Naive B cell (primary cell): ENCODE data around the gene ITGAE. TPM values are rescaled to one million over a fixed set of nuclear protein-coding genes. Genes with fewer than 3 reads are reported as not detected.

Experiments used
- ATAC-seq, 2 donors: fragments of 150-1000 bp; cut with Tn5 transposase; 2 replicates each; pipeline ENCODE4 v1.10.0; 2021; ENCODE audit warnings: low read depth in 2 of 2, mild to moderate bottlenecking in 2 of 2, moderate library complexity in 2 of 2
- DNase-seq: peaks from one replicate; pipeline ENCODE4 v3.0.0; 2022
- H3K27ac Mint-ChIP-seq, 6 donors: one replicate each; pipeline ENCODE4 v1.8.0; 2020 to 2022; ENCODE audit warnings: mild to moderate bottlenecking in 6 of 6, mixed read lengths in 6 of 6, moderate library complexity in 5 of 6, inconsistent platforms in 2 of 6
- H3K27me3 Mint-ChIP-seq, 3 donors: one replicate each; pipeline ENCODE4 v1.8.0; 2021 to 2022; ENCODE audit warnings: mixed read lengths in 3 of 3, mild to moderate bottlenecking in 1 of 3
- H3K36me3 Mint-ChIP-seq, 2 donors: one replicate each; pipeline ENCODE4 v1.8.0; 2020 to 2022; ENCODE audit warnings: mixed read lengths in 2 of 2, inconsistent platforms in 1 of 2, mild to moderate bottlenecking in 1 of 2
- H3K4me1 Mint-ChIP-seq, 3 donors: one replicate each; pipeline ENCODE4 v1.8.0; 2020 to 2022; ENCODE audit warnings: mixed read lengths in 3 of 3, inconsistent platforms in 1 of 3, mild to moderate bottlenecking in 1 of 3, moderate library complexity in 1 of 3
- H3K4me3 Mint-ChIP-seq, 8 donors: one replicate each; pipeline ENCODE4 v1.8.0; 2020 to 2022; ENCODE audit warnings: mild to moderate bottlenecking in 8 of 8, mixed read lengths in 8 of 8, moderate library complexity in 8 of 8, inconsistent platforms in 2 of 8
- H3K9me3 Mint-ChIP-seq, 7 donors: one replicate each; pipeline ENCODE4 v1.8.0; 2020 to 2022; ENCODE audit warnings: mixed read lengths in 7 of 7, mild to moderate bottlenecking in 5 of 7, inconsistent platforms in 2 of 7, moderate library complexity in 1 of 7
- polyA plus RNA-seq, 6 donors: library from polyadenylated mRNA; unstranded; fragments of 300-500 nt; fragmentation: Illumina TruSeq; gene quantifications; one replicate each; pipeline ENCODE4 v1.2.3, GENCODE V29; 2021; ENCODE audit warnings: low read depth in 6 of 6

Gene ITGAE
- polyA plus RNA-seq, 6 donors from 2014 or later: 93.9 to 177 (median 158) TPM

GRCh38 chr17:3761036-3761917 lies 39.7 kb downstream of the ITGAE start:
- H3K4me3 Mint-ChIP-seq: peak overlapping the region in 1 of 8 donors; percentile 53
- peaks cover 14 to 21% (median 19%) of the 10 kb centered on the region in 3 donors for H3K4me1 Mint-ChIP-seq
- H3K27me3 Mint-ChIP-seq: peaks cover 4 to 5% (median 5%) of the 10 kb centered on the region in 3 donors
- H3K9me3 Mint-ChIP-seq: no peaks in the 10 kb centered on the region
- DNase-seq (no peak), ATAC-seq (no peak)
- H3K27ac Mint-ChIP-seq: no peak overlapping the region
- no peaks in the 10 kb centered on the region for H3K36me3 Mint-ChIP-seq

- Mint-ChIP-seq H3K4me3 (no peak overlapping the region), H3K27me3 (peaks cover 4 to 5% (median 5%) of the 10 kb centered on the region in 3 donors), H3K27ac (no peak overlapping the region), H3K36me3 (no peaks in the 10 kb centered on the region), H3K9me3 (no peaks in the 10 kb centered on the region), H3K4me1 (peaks cover 6 to 15% (median 12%) of the 10 kb centered on the region in 3 donors)
- DNase-seq: no peak
- no peak for ATAC-seq
Observed at GRCh38 chr17:3759597-3760216, 41.3 kb downstream of the ITGAE start.

- ATAC-seq (no peak), DNase-seq (no peak)
- Mint-ChIP-seq H3K27me3 (peaks cover 0 to 5% (median 0%) of the 10 kb centered on the region in 3 donors), H3K9me3 (no peaks in the 10 kb centered on the region), H3K27ac (peak overlapping the region in 3 of 6 donors; percentile 12 to 60 (median 15)), H3K36me3 (no peaks in the 10 kb centered on the region), H3K4me1 (peaks cover 10 to 23% (median 12%) of the 10 kb centered on the region in 3 donors), H3K4me3 (peak overlapping the region in 6 of 8 donors; percentile 55 to 72 (median 66))
Observed at GRCh38 chr17:3755335-3756030, 45.5 kb downstream of the ITGAE start.

GRCh38 chr17:3754458-3755334 lies 46.3 kb downstream of the ITGAE start:
- no peaks in the 10 kb centered on the region for H3K9me3 Mint-ChIP-seq
- H3K4me1 Mint-ChIP-seq: peaks cover 10 to 23% (median 12%) of the 10 kb centered on the region in 3 donors
- DNase-seq: peak; percentile 72
- no peaks in the 10 kb centered on the region for H3K36me3 Mint-ChIP-seq
- H3K27me3 Mint-ChIP-seq: peaks cover 0 to under 1% (median 0%) of the 10 kb centered on the region in 3 donors
- peak overlapping the region in 7 of 8 donors; percentile 63 to 77 (median 68) for H3K4me3 Mint-ChIP-seq
- H3K27ac Mint-ChIP-seq: peak overlapping the region in 2 of 6 donors; percentile 15 to 93
- peak; percentile 90 to 93 for ATAC-seq

GRCh38 chr17:3754066-3754457 lies 46.9 kb downstream of the ITGAE start:
- H3K27ac Mint-ChIP-seq: peak overlapping the region in 2 of 6 donors; percentile 69 to 70
- no peak for ATAC-seq

GRCh38 chr17:3753624-3754023 lies 47.4 kb downstream of the ITGAE start:
- H3K27ac Mint-ChIP-seq: peak overlapping the region in 1 of 6 donors; percentile 69
- peaks cover 10 to 23% (median 12%) of the 10 kb centered on the region in 3 donors for H3K4me1 Mint-ChIP-seq
- no peaks in the 10 kb centered on the region for H3K9me3 Mint-ChIP-seq
- no peaks in the 10 kb centered on the region for H3K27me3 Mint-ChIP-seq
- DNase-seq (no peak), ATAC-seq (no peak)
- no peak overlapping the region for H3K4me3 Mint-ChIP-seq
- no peaks in the 10 kb centered on the region for H3K36me3 Mint-ChIP-seq

More at GRCh38 chr17:3754066-3754457, 46.9 kb downstream of the ITGAE start:
- Mint-ChIP-seq H3K27me3 (no peaks in the 10 kb centered on the region), H3K9me3 (no peaks in the 10 kb centered on the region), H3K4me1 (peaks cover 10 to 23% (median 12%) of the 10 kb centered on the region in 3 donors), H3K4me3 (peak overlapping the region in 2 of 8 donors; percentile 6 to 68), H3K36me3 (no peaks in the 10 kb centered on the region)
- no peak for DNase-seq

GRCh38 chr17:3751836-3752235 lies 49.2 kb downstream of the ITGAE start:
- no peaks in the 10 kb centered on the region for H3K9me3 Mint-ChIP-seq

GRCh38 chr17:3750926-3751325 lies 50.1 kb downstream of the ITGAE start:
- H3K27ac Mint-ChIP-seq: peak overlapping the region in 2 of 6 donors; percentile 88 to 89
- DNase-seq (no peak), ATAC-seq (no peak)
- peaks cover 9 to 23% (median 10%) of the 10 kb centered on the region in 3 donors for H3K4me1 Mint-ChIP-seq
- no peaks in the 10 kb centered on the region for H3K36me3 Mint-ChIP-seq
- peak overlapping the region in 1 of 8 donors; percentile 12 for H3K4me3 Mint-ChIP-seq
- no peaks in the 10 kb centered on the region for H3K9me3 Mint-ChIP-seq
- H3K27me3 Mint-ChIP-seq: no peaks in the 10 kb centered on the region

More at GRCh38 chr17:3751836-3752235, 49.2 kb downstream of the ITGAE start:
- ATAC-seq (no peak), DNase-seq (no peak)
- no peaks in the 10 kb centered on the region for H3K27me3 Mint-ChIP-seq
- H3K4me1 Mint-ChIP-seq: peaks cover 9 to 24% (median 10%) of the 10 kb centered on the region in 3 donors
- H3K27ac Mint-ChIP-seq: peak overlapping the region in 1 of 6 donors; percentile 41
- no peak overlapping the region for H3K4me3 Mint-ChIP-seq
- no peaks in the 10 kb centered on the region for H3K36me3 Mint-ChIP-seq

GRCh38 chr17:3750296-3750695 lies 50.7 kb downstream of the ITGAE start:
- ATAC-seq (no peak), DNase-seq (no peak)
- H3K9me3 Mint-ChIP-seq: no peaks in the 10 kb centered on the region
- H3K27ac Mint-ChIP-seq: peak overlapping the region in 2 of 6 donors; percentile 16 to 56
- no peaks in the 10 kb centered on the region for H3K27me3 Mint-ChIP-seq
- no peaks in the 10 kb centered on the region for H3K36me3 Mint-ChIP-seq
- peaks cover 5 to 19% (median 5%) of the 10 kb centered on the region in 3 donors for H3K4me1 Mint-ChIP-seq
- no peak overlapping the region for H3K4me3 Mint-ChIP-seq

- ATAC-seq (no peak), DNase-seq (no peak)
- Mint-ChIP-seq H3K4me3 (peak overlapping the region in 1 of 8 donors; percentile 47), H3K27ac (peak overlapping the region in 1 of 6 donors; percentile 63), H3K36me3 (no peaks in the 10 kb centered on the region), H3K4me1 (peaks cover 5 to 12% (median 5%) of the 10 kb centered on the region in 3 donors), H3K27me3 (no peaks in the 10 kb centered on the region), H3K9me3 (no peaks in the 10 kb centered on the region)
Observed at GRCh38 chr17:3748576-3748975, 52.4 kb downstream of the ITGAE start.

GRCh38 chr17:3747805-3748204 lies 53.2 kb downstream of the ITGAE start:
- Mint-ChIP-seq H3K27ac (no peak overlapping the region), H3K27me3 (no peaks in the 10 kb centered on the region), H3K4me3 (no peak overlapping the region), H3K4me1 (peaks cover 4 to 15% (median 5%) of the 10 kb centered on the region in 3 donors), H3K36me3 (no peaks in the 10 kb centered on the region), H3K9me3 (peaks cover 0 to 2% (median 0%) of the 10 kb centered on the region in 7 donors)
- no peak for ATAC-seq
- DNase-seq: no peak

GRCh38 chr17:3745071-3745470 lies 55.9 kb downstream of the ITGAE start:
- H3K36me3 Mint-ChIP-seq: no peaks in the 10 kb centered on the region
- H3K27ac Mint-ChIP-seq: no peak overlapping the region
- H3K4me1 Mint-ChIP-seq: peaks cover 3 to 19% (median 11%) of the 10 kb centered on the region in 3 donors
- ATAC-seq (no peak), DNase-seq (no peak)
- peaks cover 0 to 2% (median 0%) of the 10 kb centered on the region in 7 donors for H3K9me3 Mint-ChIP-seq
- H3K27me3 Mint-ChIP-seq: no peaks in the 10 kb centered on the region
- no peak overlapping the region for H3K4me3 Mint-ChIP-seq
